Measurements from ENCODE around the gene NANOG.
"Not testable (repeated sequence)": the region's sequence is repeated elsewhere in the genome, so short reads cannot be mapped to it uniquely, and the experiment has no call there.

NANOG gene

DNA sequence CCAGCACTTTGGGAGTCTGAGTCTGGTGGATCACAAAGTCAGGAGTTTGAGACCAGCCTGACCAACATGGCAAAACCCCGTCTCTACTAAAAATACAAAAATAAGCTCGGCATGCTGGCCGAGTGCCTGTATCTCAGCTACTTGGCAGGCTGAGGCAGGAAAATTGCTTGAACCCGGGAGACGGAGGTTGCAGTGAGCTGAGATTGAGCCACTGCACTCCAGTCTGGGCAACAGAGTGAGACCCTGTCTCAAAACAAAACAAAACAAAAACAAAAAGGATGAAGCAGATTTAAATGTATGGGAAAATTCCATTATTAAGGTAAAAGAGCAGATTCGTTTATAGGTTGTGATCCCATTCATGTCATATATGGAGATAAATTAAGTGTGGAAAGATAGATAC lies 17.1 kb downstream of the NANOG start:
- DNase-seq, result not testable (repeated sequence)

DNA sequence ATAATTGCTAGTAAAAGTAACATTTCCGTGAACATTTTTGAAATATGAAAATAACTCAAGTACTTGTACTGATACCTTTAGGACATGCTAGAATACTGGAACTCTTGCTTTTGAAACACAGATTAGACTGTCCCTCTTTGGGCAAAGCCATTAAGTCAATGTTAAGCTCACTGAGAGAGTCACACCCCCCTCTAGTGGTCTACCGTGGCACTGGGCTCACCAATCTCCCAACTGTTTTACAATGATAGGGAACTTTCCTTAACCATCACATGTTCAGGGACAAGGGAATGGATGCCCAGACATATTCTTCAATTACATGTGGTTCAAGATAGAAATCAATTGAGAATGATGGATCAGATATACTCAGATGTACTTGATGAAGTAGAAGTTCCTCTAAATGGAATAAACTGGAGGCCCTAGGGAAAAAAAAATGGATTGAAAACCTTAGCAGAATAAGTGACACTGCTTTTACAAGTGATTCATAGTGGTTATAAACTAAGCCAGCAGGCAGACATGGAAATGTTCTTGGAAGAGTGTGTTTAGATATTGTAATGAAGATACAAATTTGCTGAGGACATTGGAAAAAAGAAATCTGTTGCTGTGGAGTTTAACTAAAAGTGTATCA lies 17.8 kb downstream of the NANOG start:
- DNase-seq, result peak; percentile 62 to 97

DNA sequence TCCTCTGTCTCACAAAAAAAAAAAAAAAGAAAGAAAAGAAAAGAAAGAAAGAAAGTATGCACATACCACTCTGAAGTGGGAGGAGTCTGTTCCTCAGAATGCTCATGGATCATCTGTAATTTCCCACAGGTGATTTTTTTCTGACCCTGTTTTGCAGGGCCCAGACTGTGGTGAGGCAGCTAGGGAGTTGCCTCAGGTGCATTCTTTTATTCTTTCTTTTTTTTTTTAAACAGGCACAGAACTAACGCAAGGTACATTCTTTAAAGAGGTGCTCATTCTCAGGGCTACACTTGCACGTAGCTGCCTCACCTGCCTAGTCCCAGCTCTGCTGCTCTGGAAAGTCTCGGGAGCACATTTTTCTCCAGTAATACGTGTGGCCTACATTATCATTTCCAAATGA lies 36.6 kb downstream of the NANOG start:
- DNase-seq, result not testable (repeated sequence)

DNA sequence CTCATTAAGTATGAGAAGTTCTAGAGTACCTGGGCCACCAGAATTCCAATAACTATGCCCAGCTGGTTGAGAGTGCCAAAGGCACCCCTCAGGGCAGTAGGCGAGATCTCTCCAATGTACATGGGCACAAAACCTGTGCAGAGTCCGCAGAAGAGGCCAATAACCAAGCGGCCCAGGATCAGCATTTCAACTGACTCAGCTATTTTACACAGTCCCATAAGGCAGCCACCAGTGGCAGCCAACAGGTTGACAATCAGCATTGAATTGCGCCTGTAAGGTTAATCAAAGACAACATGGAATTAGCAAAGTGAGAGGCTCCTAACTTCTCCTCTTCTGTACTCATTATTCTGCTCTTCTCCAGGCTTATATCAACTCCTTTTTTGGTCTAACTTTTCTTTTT lies 40.5 kb downstream of the NANOG start:
- not testable (repeated sequence) for DNase-seq

GRCh38 chr12:7832059-7832696 lies 43.0 kb downstream of the NANOG start:
- DNase-seq, result peak; percentile 63 to 72

GRCh38 chr12:7833201-7833600 lies 44.0 kb downstream of the NANOG start:
- DNase-seq, result not testable (repeated sequence)

DNA sequence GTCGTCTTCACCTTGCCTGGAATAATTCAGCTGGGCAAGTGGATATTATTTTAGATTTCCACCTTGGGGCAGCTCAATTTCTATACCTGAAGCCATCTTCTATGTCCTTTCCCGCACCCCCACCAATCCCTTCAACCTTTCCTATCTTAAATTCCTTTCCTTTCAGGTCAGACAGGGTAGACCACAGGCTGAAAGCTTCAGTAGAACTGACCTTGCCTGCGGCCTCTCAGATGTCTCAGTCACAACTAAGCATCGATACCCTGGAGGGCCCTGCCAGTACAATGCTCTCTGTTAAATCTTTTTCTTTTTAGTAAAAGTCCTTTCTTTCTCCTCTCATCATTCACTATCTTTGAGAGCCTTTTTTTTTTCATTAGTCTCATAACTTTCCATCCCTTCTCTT lies 44.6 kb downstream of the NANOG start:
- DNase-seq, result no peak

- peak in 1 of 2 donors; percentile 8 for DNase-seq
Measured at GRCh38 chr12:7834701-7835100, 45.5 kb downstream of the NANOG start.

DNA sequence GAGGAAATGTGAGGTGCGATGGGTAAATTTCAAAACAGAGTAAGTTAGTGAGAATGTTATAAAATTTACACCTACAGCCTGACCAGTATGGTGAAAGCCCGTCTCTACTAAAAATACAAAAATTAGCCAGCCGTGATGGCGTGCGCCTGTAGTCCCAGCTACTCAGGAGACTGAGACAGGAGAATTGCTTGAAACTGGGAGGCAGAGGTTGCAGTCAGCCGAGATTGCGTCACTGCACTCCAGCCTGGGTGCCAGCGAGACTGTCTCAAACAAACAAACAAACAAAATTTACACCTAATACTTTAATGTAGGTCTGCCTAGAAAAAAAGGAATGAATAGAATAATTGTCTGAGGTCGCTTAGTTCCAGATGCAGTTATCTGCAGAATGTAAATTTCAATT lies 45.9 kb downstream of the NANOG start:
- DNase-seq, result no peak

- DNase-seq, result no peak
Measured at GRCh38 chr12:7835766-7836165, 46.6 kb downstream of the NANOG start.

- peak; percentile 89 to 90 for DNase-seq
Measured at GRCh38 chr12:7837366-7837765, 48.2 kb downstream of the NANOG start.

DNA sequence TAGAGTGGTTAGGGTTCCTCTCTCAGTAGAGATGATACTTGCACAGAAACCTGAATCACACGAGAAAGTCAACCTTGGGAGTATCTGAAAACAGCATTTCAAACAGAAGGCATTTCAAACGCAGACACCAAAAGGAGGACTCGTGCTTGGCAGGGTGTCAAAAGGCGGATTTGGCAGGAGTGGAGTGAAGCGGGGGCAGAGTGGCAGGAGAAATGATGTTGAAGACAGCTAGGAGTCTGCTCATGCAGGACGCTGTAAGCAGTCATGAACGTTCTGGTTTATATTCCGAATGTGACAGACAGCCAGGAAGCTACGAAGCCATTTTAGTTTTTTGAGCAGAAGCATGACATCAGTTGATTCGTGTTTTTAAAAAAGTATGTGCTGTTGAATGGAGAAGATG lies 50.0 kb downstream of the NANOG start:
- not testable (repeated sequence) for DNase-seq

DNA sequence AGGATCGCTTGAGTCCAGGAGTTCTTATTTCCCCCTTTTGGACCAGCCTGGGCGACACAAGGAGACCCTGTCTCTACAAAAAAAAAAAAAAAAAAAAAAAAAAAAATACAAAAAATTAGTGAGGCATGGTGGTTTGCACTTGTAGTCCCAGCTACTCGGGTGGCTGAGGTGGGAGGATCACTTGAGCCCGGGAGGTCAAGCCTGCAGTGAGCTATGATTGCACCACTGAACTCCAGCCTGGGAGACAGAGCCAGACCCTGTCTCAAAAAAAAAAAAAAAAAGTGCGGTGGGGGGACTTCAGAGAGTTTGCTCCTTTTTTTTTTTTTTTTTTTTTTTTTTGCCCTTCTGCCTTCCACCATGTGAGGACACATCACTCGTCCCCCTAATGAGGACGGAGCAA lies 50.6 kb downstream of the NANOG start:
- not testable (repeated sequence) for DNase-seq

- not testable (repeated sequence) for DNase-seq
Measured at GRCh38 chr12:7842444-7842843, 53.2 kb downstream of the NANOG start.

DNA sequence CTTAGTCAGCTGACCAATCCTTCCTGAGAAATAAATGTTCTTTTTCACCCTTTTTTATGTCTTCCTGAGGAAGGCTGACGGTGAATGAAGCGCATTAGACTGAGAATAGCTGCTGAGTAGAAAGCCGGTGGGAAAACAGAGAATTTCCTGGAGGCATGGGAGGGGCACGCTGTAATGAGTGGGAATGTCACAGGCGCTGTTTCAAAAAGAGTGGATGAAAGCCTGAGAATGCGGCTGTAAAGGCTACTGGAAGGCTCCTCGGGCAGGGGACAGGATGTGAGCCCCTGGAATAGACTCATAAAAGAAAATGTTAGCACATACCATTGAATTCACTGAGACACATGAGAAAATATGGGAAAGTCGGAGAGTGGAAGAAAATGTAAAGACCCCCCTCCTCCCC lies 53.9 kb downstream of the NANOG start:
- not testable (repeated sequence) for DNase-seq

GRCh38 chr12:7843583-7843982 lies 54.4 kb downstream of the NANOG start:
- peak; percentile 50 to 54 for DNase-seq

GRCh38 chr12:7844116-7844515 lies 54.9 kb downstream of the NANOG start:
- DNase-seq, result no peak

GRCh38 chr12:7847226-7848097 lies 58.3 kb downstream of the NANOG start:
- not testable (repeated sequence) for DNase-seq

GRCh38 chr12:7848098-7848422 lies 58.9 kb downstream of the NANOG start:
- DNase-seq, result not testable (repeated sequence)
